NCI-H1092 (cell line): ENCODE results near the gene STK32B.
A peak's percentile ranks its signal among the peaks of the same experiment; 100 is the strongest.

Source experiments
- DNase-seq: peaks from one replicate; lab custom pipeline; 2025; lab: John Stamatoyannopoulos, UW

STK32B gene

GRCh38 chr4:5125321-5125720 lies 74.0 kb downstream of the STK32B start:
- DNase-seq = peak; percentile 23

- DNase-seq = no peak
Observed at GRCh38 chr4:5126231-5126630, 75.0 kb downstream of the STK32B start.

- DNase-seq = no peak
Observed at GRCh38 chr4:5126857-5127256, 75.6 kb downstream of the STK32B start.

- no peak for DNase-seq
Observed at GRCh38 chr4:5127556-5127955, 76.3 kb downstream of the STK32B start.

- DNase-seq = no peak
Observed at GRCh38 chr4:5128569-5128968, 77.3 kb downstream of the STK32B start.

GRCh38 chr4:5133201-5133600 lies 81.9 kb downstream of the STK32B start:
- DNase-seq = no peak

GRCh38 chr4:5133933-5134594 lies 82.8 kb downstream of the STK32B start:
- no peak for DNase-seq

GRCh38 chr4:5134620-5135019 lies 83.3 kb downstream of the STK32B start:
- DNase-seq = no peak

- no peak for DNase-seq
Observed at GRCh38 chr4:5137226-5137625, 85.9 kb downstream of the STK32B start.

GRCh38 chr4:5137927-5138326 lies 86.6 kb downstream of the STK32B start:
- no peak for DNase-seq

GRCh38 chr4:5138389-5138788 lies 87.1 kb downstream of the STK32B start:
- no peak for DNase-seq

GRCh38 chr4:5139141-5139540 lies 87.9 kb downstream of the STK32B start:
- DNase-seq = no peak

GRCh38 chr4:5141802-5142201 lies 90.5 kb downstream of the STK32B start:
- no peak for DNase-seq

GRCh38 chr4:5142726-5143125 lies 91.4 kb downstream of the STK32B start:
- no peak for DNase-seq

- DNase-seq = no peak
Observed at GRCh38 chr4:5143306-5143861, 92.1 kb downstream of the STK32B start.

GRCh38 chr4:5143940-5144339 lies 92.7 kb downstream of the STK32B start:
- DNase-seq = no peak

- no peak for DNase-seq
Observed at GRCh38 chr4:5144384-5144783, 93.1 kb downstream of the STK32B start.

- no peak for DNase-seq
Observed at GRCh38 chr4:5146248-5146647, 95.0 kb downstream of the STK32B start.

- DNase-seq = no peak
Observed at GRCh38 chr4:5152521-5152920, 101.2 kb downstream of the STK32B start.

- no peak for DNase-seq
Observed at GRCh38 chr4:5156682-5157081, 105.4 kb downstream of the STK32B start.

- no peak for DNase-seq
Observed at GRCh38 chr4:5157791-5158770, 106.8 kb downstream of the STK32B start.

- DNase-seq = no peak
Observed at GRCh38 chr4:5158825-5159224, 107.5 kb downstream of the STK32B start.

- no peak for DNase-seq
Observed at GRCh38 chr4:5160668-5161067, 109.4 kb downstream of the STK32B start.
